Hypothalamus (tissue), 51 donors: Measurements from ENCODE around the gene GRIA1.

Experiments
- DNase-seq, 51 donors: peaks; one replicate each; lab custom pipeline; 2025; lab: John Stamatoyannopoulos, UW

The GRIA1 gene

DNA sequence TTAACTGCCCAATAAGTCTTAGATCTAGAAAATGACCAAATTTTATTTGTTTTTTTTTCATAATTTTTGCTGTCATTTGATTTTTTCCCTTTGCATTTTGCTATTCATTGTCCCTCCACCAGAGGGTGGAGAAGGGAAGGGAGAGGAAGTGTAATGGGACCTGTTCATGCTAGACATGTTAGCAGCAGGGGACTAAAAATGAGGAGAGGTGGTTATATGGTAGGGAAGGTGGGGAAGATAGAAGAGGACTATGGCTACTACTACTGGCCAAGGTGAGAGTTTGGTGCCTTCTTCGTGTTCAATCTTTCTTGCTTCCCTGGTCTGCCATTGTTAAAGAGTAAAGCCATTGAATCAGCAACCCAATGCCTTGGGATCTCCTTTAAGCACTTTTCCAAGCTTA is 6.4 kb downstream of the GRIA1 start:
- peak in 1 of 51 donors; percentile 17 for DNase-seq

DNA sequence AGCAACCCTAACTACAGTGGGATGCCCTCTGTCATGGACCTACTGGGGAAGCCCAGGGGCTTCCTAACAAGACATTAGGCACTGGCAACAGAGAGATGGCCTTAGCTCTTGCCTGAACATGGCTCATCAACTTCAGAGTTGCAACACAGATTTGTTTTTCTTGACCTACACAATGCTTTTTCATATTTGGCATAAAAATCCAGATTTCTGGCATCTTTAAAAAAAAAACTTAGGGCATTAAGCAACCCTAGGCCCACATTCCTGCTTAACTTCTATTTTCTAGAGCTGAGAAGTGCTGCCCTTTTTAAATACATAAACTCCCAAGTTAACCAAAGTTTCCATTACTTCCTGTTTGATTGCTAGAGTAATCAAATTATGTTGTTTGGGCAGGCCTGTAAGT is 8.0 kb downstream of the GRIA1 start:
- DNase-seq: no peak

DNA sequence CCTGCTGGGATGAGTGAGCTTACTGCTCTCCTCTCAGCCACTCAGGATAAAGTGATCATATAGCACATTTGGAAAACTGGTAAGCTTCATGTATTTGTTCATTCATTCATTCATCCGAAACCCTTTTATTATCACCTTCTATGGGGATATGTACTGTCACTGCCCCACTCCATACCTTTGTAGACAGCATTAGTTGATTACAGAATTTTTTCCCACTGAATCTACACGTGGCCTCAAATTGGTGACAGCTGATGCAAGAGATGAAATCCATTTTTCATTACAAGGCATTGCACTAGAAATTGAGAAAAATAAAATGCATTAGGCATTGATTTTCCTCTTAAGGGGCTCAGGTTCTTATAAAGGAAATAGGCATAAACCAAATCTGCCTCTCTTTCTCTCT is 9.7 kb downstream of the GRIA1 start:
- no peak for DNase-seq

DNA sequence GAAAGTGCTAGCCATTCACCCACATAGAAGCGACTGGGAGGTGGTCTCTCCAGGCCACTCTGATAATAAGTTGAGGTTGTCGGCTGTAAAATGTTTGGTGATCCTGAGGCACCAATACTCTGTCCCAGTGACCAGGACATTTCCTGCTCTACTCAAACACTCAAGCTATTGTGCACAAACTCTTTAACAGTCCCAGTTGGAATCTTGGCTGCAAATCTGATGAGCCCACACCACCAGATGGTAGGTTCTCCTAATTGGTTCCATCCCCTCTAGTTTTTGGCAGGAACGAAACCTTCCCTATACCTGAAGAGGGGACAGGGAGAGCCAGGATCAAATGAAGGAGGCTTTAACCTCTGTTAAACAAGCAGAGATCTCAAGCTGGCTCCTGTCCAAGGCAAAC is 14.3 kb downstream of the GRIA1 start:
- DNase-seq: no peak

DNA sequence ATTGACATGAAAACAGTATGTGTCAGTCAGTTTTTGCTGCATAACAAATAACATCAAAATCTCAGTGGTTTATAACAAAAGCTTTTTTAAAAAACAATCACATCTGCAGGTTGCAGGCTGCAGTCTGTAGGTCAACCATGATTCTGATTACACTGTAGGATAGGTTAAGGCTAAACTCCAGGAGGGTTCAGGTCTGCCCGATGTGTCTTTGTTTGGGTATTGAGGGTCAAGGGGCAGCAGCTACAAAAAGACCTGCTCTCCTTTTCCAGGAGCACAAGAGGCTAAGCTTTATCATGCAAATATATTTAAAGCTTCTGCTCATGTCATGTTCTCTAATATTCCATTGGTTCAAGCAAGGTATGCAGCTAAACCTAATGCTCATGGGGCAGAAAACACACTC is 18.2 kb downstream of the GRIA1 start:
- DNase-seq: no peak

DNA sequence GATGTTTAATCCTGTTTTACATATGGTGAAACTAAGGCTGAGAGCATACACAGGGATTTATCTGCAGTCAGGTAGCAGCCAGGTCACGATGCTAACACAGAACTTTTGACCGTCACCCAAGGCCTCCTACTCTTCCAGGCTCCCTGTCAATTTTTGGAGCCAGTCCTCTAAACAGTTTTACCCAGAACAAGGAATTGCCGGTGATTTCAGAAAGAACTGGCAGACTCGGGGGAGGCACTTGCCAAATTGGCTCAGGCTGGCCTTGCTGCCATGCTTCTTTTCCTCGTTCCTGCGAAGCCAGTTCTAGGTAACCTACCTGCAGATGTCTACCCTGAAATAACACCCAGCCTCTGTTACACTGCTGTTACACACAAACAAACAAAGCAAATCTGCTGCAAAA is 21.2 kb downstream of the GRIA1 start:
- no peak for DNase-seq

DNA sequence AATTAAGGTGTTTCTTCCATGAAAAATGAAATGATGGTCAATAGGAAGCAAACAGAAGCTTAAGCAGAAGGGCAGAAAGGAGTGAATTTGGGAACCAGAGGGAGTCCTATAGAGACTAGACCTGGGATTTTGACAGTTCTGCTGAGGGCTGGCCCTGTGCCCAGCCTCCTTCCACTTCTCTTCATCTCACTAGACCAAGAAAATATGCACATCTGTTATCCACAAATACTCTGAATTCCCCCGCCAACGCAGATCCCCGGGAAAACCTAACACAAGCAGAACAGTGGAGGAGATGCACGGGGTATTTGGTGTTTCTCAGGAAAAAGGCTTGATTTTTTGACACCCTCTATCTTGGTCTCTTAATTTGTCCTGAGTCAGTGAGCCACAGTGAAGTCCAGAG is 22.7 kb downstream of the GRIA1 start:
- DNase-seq: no peak

DNA sequence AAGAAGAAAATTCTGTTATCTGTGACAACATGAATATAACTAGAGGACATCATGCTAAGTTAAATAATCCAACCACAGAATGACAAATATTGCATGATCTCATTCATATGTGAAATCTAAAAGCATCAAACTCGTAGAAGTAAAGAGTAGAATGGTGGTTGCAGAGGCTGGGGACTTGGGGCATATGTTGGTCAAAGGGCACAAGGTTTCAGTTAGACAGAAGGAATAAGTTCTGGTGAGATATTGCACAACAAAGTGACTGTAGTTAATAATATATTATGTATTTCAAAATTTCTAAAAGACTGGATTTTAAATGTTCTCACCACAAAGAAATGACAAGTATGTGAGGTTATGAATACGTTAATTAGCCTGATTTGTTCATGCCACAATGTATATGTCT is 24.8 kb downstream of the GRIA1 start:
- no peak for DNase-seq

DNA sequence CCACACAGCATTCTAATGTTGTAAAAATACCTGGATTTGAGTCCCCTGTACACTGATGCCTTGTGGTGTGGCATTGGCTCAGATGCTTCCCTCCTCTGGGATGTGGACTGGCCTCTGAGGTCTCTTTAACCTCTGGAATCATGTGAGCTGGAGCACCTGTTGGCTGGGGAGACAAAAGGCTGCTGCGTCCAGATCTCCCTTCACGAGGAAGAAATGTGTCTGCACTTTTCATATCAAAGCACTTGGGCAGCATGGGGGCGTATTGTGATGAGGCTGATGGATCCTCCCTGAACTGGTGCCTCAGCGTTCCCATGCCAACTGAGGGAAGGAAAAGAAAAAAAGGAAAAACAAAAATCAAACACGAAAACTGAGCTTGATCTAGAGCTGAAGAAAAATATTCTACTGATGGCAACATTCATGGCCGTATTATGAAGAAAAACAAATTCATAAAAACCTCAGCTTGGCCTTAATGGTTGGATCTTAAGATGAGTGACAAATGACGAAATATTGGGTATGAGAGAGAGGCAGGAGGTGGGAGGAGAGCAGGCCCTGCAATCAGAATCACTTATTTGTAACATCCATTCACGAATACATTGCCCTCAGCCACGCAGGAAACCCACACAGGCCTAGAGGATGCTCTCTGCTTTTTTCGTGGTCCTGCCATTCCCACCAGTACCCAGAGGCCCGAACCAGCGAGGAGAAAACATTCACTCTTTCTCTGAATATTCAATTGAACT is 26.2 kb downstream of the GRIA1 start:
- peak in 3 of 51 donors; percentile 20 to 41 (median 40) for DNase-seq

DNA sequence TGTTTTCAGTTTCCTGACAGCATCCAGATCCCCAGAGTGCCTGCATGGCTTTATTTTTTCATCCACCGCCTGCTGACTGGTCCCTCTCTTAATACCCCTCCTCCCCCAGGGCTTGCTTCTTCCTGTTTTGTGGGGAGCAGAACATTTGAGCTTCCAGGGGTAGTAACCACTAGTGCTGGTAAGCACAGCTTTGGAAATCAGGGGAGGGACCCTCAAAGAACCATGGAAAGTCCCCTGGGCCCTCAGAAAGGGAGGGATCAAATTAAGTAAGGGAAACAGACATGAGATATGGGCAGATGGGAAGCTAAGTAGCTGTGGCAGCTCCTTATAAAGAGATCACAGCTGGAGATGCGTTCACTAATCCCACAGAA is 26.8 kb downstream of the GRIA1 start:
- DNase-seq: no peak

DNA sequence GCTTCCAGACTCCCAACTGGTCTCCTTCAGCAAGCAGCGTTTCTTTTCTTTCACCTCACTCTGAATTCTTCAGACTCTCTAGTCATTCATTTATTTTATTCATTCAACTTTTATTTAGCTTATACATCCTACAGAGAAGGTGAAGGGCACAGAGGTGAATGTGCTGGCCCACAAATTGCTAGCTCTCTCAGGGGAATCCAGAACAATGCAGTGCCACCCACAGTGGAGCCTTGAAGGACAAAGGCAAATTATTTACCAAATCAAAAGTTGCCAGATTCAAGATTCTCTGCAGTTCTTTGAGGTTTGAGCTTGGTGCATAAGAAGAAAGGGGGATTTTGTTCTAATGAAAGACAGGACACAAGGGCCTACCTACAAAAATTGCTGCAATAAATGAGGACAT is 29.7 kb downstream of the GRIA1 start:
- no peak for DNase-seq

DNA sequence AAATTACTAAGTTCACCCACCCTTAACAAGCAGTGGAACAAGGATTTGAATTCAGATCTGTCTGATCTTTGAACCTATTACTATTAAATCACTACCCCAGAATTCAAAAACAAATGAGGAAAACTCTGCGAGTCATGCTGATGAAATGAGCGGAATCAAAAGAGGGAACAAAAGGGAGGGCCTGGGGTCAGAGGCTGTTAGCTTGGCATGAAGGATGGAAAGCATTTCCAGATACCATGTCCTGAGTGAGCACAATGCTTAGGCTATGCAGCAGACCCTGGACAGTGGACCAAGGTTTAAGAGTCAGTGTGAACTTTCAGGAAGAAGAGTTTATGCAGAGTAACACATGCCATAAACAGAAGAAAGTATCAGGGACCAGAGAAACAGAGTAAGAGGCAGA is 30.5 kb downstream of the GRIA1 start:
- DNase-seq: no peak

DNA sequence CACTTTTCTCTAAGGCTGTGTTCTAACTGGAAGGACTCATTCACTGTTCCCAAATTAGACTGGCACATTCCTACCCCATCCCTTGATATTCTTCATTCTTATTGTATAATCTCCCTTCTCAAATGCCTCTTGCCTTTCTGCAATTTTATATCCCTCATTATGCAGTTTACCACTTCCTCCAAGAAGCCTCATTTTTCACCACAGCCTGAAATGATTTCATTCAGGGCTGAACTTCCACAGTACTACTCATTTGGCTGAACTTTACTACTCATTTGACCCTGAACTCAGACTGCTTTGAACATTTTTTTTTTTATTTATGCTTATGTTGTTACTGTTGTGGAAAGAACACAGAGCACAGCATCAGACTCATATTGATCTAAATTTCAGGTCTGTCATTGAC is 32.7 kb downstream of the GRIA1 start:
- DNase-seq: no peak

DNA sequence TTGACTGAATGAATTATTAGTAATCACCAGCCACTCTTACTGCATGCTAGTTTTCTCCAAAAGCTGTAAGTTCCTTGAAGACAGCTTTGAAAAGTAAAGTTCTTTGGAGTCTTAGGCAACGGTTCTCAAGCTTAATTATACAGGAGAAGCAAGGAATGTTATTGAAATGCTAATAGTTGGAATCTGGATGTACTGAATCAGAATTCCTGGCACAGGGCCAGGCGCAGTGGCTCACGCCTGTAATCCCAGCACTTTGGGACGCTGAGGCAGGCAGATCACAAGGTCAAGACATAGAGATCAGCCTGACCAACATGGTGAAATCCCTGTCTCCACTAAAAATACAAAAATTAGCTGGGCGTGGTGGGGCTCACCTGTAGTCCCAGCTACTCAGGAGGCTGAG is 33.4 kb downstream of the GRIA1 start:
- DNase-seq: no peak

DNA sequence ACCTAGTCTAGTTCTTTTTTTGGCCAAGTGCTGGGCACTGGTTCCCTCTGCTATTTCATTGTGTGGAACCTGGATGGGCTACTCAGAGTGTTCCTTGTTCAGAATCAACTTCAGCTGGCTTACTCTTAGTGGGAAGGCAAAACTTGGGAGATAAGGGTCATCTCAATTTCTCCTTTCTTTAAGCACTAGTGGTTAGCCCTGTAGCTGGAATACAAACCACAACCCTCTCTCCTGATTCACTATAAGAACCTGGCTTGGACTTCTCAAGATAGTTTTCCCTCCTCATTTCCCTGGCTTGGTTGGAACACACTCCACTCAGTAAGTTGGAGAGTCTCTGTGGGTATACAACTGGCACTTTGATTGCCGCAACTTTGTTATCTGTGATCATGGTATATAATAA is 35.1 kb downstream of the GRIA1 start:
- DNase-seq: no peak

DNA sequence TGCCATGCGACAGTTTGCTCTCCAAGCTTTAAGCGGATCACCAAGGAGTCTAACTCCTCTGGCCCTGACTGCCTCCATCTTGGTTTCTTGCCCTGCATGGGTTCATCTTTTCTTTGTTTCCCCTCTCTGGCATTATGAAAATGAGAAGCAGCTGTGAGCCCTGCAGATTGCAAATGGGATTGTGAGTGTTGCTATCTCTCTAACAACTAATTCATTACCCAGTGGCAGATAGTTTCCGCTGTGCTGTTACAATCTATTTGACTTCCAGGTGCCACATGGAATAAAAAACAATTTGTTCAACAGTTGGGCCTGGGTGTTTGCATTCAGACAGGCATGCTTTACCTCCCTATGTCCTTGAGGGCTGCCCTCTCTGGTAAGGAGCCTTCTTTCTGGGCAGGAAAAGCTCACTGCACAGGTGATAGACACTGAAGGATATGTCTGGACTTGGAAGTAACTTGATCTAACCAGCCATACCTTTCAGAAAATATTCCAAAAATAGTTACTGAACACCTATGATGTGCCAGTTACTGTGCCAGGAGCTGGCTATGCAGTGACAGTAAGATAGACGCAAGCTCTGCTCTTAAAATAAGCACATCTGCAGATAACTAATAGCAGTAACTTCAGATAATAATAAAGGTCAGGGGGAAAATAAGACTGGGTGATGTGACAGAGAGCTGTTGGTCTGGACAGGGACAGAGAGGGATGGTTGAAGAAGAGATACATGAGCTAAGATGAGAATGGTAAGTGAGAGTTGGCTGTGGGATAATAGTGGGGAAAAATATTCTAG is 40.1 kb downstream of the GRIA1 start:
- DNase-seq: no peak

DNA sequence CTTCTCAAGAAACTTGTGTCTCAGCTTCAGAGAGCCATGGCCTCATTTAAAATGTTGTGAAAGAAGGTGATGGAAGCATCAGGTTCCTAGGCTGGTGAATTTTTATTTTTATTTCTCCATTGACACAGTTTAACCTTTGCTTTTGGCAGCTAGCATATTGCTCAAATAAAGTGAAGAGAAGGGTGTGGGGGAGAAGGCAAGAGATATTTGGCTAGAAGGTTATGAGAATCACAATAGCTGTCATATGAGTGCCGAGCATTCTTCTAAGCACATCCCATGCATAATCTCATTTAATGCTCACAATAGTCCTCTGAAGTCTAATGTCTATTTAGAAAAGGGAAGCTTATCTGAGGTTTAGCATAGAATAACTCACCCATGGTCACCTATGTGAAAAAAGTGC is 43.1 kb downstream of the GRIA1 start:
- no peak for DNase-seq

DNA sequence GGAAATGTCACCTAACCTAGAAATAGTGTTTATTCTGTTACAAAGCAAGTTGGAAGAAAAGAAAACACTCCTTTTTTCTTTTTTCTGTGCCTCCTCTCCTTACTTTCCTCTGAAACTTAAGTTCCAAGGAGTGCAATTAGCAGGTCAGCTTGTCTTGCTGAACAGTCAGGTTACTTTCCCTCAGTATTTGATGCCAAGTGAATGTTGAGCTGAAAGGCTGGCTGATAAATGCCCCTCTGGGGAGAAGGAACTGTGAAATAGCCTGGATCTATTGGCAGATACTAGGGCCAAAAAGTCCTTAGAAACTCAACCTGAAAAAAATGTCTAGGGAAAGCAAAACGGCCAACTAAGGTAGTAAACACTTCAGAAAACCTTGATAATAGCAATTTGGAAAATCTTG is 43.6 kb downstream of the GRIA1 start:
- no peak for DNase-seq

DNA sequence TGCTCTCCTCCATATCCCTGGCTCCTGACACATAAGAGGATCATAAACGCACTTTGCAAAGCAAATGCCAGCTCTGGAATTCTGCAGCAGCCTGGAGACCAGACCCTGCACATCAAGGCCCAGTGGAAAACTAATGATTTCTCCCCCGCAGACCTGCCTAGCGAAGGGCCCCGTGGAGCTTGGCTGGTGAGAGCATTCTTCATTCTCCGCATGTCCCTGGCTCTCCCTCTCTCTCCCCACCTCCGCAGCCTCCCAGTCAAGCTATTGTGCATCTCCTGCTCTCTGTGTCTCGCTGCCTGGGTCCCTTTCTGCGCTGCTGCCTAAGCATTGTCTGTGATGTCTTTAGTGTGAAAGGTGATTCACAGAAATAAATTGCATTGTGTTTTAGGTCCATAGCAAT is 46.7 kb downstream of the GRIA1 start:
- peak in 1 of 51 donors; percentile 24 for DNase-seq

DNA sequence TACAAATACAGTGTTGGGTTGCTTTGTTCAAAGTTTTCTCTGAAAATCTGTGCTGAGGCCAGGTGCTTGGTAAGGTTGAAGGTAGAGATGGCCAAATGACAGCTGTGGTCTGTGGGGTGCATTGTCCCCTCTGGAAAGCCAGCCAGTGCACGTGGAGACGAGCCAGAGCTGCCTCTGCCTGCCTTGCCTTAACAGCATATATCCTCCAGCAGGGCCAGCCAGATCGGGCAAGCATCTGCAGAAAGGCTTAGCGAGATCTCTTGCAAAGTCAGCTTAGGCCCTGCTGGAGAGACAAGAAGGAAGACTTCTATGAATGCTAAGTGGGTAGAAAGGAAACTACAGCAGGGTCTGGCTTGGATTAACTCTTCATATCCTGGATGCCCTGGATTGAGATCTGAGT is 49.5 kb downstream of the GRIA1 start:
- no peak for DNase-seq

DNA sequence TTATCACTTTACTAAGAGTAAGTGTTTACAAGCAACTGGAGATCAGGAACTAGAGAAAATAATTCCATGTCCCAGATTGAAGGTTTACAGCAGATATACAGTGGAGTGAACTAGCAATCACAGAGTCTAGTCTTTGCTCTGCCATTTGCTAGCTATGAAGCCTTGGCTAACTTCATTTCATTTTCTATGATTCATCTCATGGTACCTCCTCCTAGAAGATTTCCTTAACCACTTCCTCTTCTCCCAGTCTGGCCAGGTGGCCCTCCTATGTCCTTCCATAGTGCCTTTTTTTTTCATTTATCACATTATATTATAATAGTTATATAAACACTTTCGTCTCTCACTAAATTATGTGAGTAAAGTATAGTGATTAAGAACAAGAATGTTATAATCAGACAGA is 52.1 kb downstream of the GRIA1 start:
- no peak for DNase-seq

DNA sequence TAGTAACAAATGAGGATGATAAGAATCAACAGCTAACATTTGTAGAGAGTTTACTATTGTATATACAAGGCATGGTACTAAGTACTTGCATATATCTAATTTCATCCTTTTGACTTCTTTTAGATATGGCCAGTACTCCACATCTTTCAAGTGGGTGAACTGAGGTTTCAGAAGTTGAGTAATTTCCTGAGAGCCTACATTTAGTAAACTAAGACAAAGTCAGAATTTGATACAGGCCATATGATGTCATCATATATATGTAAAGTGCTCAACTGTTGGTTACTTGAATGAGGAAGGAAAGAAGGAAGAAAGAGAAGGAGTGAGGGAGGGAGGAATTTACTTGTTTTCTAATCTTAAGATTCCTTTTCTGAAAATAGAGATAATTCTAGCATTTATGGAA is 52.8 kb downstream of the GRIA1 start:
- no peak for DNase-seq
